DMS 273 (cell line): ENCODE results near the gene CCDC93.

Source experiments
- DNase-seq: peaks from one replicate; lab custom pipeline; 2025; ENCODE audit not compliant: unreplicated experiment; lab: John Stamatoyannopoulos, UW

The CCDC93 gene

GRCh38 chr2:117921520-117921919, 92.3 kb downstream of the CCDC93 start:
- no peak for DNase-seq

GRCh38 chr2:117918608-117919007, 95.3 kb downstream of the CCDC93 start:
- DNase-seq: peak; percentile 38

- DNase-seq: peak; percentile 14
These were observed 96.5 kb downstream of the CCDC93 start for GRCh38 chr2:117917223-117917917.

- DNase-seq: no peak
These were observed 110.9 kb downstream of the CCDC93 start for GRCh38 chr2:117902933-117903332.

GRCh38 chr2:117888897-117889296, 125.0 kb downstream of the CCDC93 start:
- no peak for DNase-seq

- no peak for DNase-seq
These were observed 128.6 kb downstream of the CCDC93 start for GRCh38 chr2:117885308-117885707.

- no peak for DNase-seq
These were observed 134.9 kb downstream of the CCDC93 start for GRCh38 chr2:117879003-117879402.

GRCh38 chr2:117875786-117876185, 138.1 kb downstream of the CCDC93 start:
- no peak for DNase-seq
